HepG2 (cell line): ENCODE measurements around the gene MEPCE. TPM values are rescaled to one million over a fixed set of nuclear protein-coding genes. Genes with fewer than 3 reads are reported as not detected.

Experiments
- ARNT2 ChIP-seq: sonication (generic); formaldehyde crosslinking; IDR thresholded peaks from 2 replicates; pipeline ENCODE4 v1.8.0; 2022; ENCODE audit warnings: mild to moderate bottlenecking, low read depth, missing genetic modification reagents, moderate library complexity
- ETV5 ChIP-seq: IDR thresholded peaks from 2 replicates; pipeline ENCODE4 v1.6.1; 2018; ENCODE audit warnings: missing biosample characterization, missing genetic modification reagents, inconsistent platforms, borderline replicate concordance
- GATAD2A ChIP-seq: IDR thresholded peaks from 2 replicates; pipeline ENCODE4 v1.6.1; 2016
- GFI1 ChIP-seq: sonication (generic); formaldehyde crosslinking; IDR thresholded peaks from 2 replicates; pipeline ENCODE4 v1.5.0; 2020; ENCODE audit warnings: missing genetic modification reagents, mild to moderate bottlenecking, borderline replicate concordance
- KLF13 ChIP-seq: sonication (generic); formaldehyde crosslinking; IDR thresholded peaks from 2 replicates; pipeline ENCODE4 v1.4.0; 2020; ENCODE audit warnings: mild to moderate bottlenecking, missing genetic modification reagents
- MTA3 ChIP-seq: sonication (generic); formaldehyde crosslinking; IDR thresholded peaks from 2 replicates; pipeline ENCODE4 v1.4.0; 2020; ENCODE audit warnings: missing genetic modification reagents
- MTF2 ChIP-seq: sonication (generic); formaldehyde crosslinking; IDR thresholded peaks from 2 replicates; pipeline ENCODE4 v1.5.0; 2020; ENCODE audit warnings: missing genetic modification reagents, borderline replicate concordance
- NONO ChIP-seq, 2 experiments: fragments of 450-650 bp in 1 of 2; sonication (generic) in 1 of 2; formaldehyde crosslinking in 1 of 2; IDR thresholded peaks in 1 of 2; conservative IDR thresholded peaks in 1 of 2; 2 replicates each; pipeline versions ENCODE4 v1.6.1 to v1.8.0; 2017 to 2022; ENCODE audit warnings: mild to moderate bottlenecking in 1 of 2, missing genetic modification reagents in 1 of 2, moderate library complexity in 1 of 2
- PBX3 ChIP-seq: sonication (generic); formaldehyde crosslinking; IDR thresholded peaks from 2 replicates; pipeline ENCODE4 v1.8.1; 2023; ENCODE audit warnings: missing genetic modification reagents, inconsistent platforms, borderline replicate concordance
- POGK ChIP-seq: sonication (generic); formaldehyde crosslinking; conservative IDR thresholded peaks from 2 replicates; pipeline ENCODE4 v1.8.0; 2022; ENCODE audit warnings: mild to moderate bottlenecking, moderate library complexity, missing genetic modification reagents
- PREB ChIP-seq: sonication (generic); formaldehyde crosslinking; IDR thresholded peaks from 2 replicates; pipeline ENCODE4 v1.4.0; 2020; ENCODE audit warnings: missing genetic modification reagents
- PTBP1 ChIP-seq: fragments of 200-400 bp; formaldehyde crosslinking; IDR thresholded peaks from 2 replicates; pipeline ENCODE4 v1.6.1; 2018; ENCODE audit warnings: low read length, low read depth; ENCODE audit not compliant: poor library complexity, severe bottlenecking
- RARA ChIP-seq: IDR thresholded peaks from 2 replicates; pipeline ENCODE4 v1.6.1; 2016; ENCODE audit warnings: missing genetic modification reagents, missing compliant biosample characterization
- SAP130 ChIP-seq: IDR thresholded peaks from 2 replicates; pipeline ENCODE4 v1.6.1; 2016; ENCODE audit warnings: low read depth
- TRIM24 ChIP-seq: sonication (generic); formaldehyde crosslinking; IDR thresholded peaks from 2 replicates; pipeline ENCODE4 v1.8.0; 2022; ENCODE audit warnings: mild to moderate bottlenecking, missing genetic modification reagents
- XRCC5 ChIP-seq: fragments of 200-400 bp; formaldehyde crosslinking; optimal IDR thresholded peaks from 2 replicates; pipeline ENCODE3; 2017; ENCODE audit warnings: mild to moderate bottlenecking, low read length
- ZFP91 ChIP-seq: sonication (generic); formaldehyde crosslinking; IDR thresholded peaks from 2 replicates; pipeline ENCODE4 v1.9.0; 2022; ENCODE audit warnings: missing genetic modification reagents, mild to moderate bottlenecking, borderline replicate concordance
- ZFX ChIP-seq: sonication (generic); formaldehyde crosslinking; IDR thresholded peaks from 2 replicates; pipeline ENCODE4 v1.4.0; 2020; ENCODE audit warnings: mild to moderate bottlenecking, low read depth, missing genetic modification reagents, moderate library complexity
- ZKSCAN8 ChIP-seq: IDR thresholded peaks from 2 replicates; pipeline ENCODE4 v1.6.1; 2016; ENCODE audit warnings: borderline replicate concordance, missing genetic modification reagents, missing compliant biosample characterization
- ZNF282 ChIP-seq: fragments of 450-650 bp; IDR thresholded peaks from 2 replicates; pipeline ENCODE4 v1.6.1; 2018; ENCODE audit not compliant: partially characterized antibody
- ZNF33A ChIP-seq: sonication (generic); formaldehyde crosslinking; IDR thresholded peaks from 2 replicates; pipeline ENCODE4 v1.5.1; 2020; ENCODE audit warnings: missing genetic modification reagents, mild to moderate bottlenecking, moderate library complexity, borderline replicate concordance
- ZNF577 ChIP-seq: sonication (generic); formaldehyde crosslinking; IDR thresholded peaks from 2 replicates; pipeline ENCODE4 v1.4.0; 2020; ENCODE audit warnings: mild to moderate bottlenecking, low read depth, missing genetic modification reagents, borderline replicate concordance
- ZNF792 ChIP-seq: IDR thresholded peaks from 2 replicates; pipeline ENCODE4 v1.6.1; 2016
- polyA plus RNA-seq, 8 experiments: library from polyadenylated mRNA; depleted of rRNA in 3 of 8; stranded (reverse) in 7 of 8; unstranded in 1 of 8; fragments of >200 nt; fragmentation: Illumina TruSeq in 4 of 8; extraction: Trizol in 4 of 8; gene quantifications; 2 replicates each; pipeline versions ENCODE4 v1.2.1 to v1.2.3, GENCODE V29; 2011 to 2016; ENCODE audit warnings: low read depth in 4 of 8, missing spikeins in 1 of 8, mixed read lengths in 1 of 8; ENCODE audit not compliant: insufficient read depth in 1 of 8
- total RNA-seq, 5 experiments: library from RNA; depleted of rRNA; stranded (reverse); fragments of >200 nt; fragmentation: Illumina TruSeq; extraction: Trizol; gene quantifications; 2 replicates each; pipeline ENCODE4 v1.2.3, GENCODE V29; 2016; ENCODE audit warnings: low read depth in 1 of 5

Gene MEPCE
- total and polyA plus RNA-seq, 2 of the 13 experiments (the other 11 are each of a cell fraction or from before 2014, with no cell fraction given) = 12.3 to 26.0 TPM

GRCh38 chr7:100428199-100428966, 1.2 kb upstream of the MEPCE start, which contains the start of gene ZCWPW1 (continued):
- peak; percentile 94 for TF ChIP-seq ZFX (CRISPR knock-in tag)
- no peak for TF ChIP-seq ZNF282
- TF ChIP-seq RARA (CRISPR knock-in tag) = peak; percentile 38; the same call in 1 of the 2 replicates
- 0 out of 2 replicates have a peak, but pooled peaks have one; percentile 45 for TF ChIP-seq PREB
- TF ChIP-seq POGK (CRISPR knock-in tag) = peak; percentile 92
- no peak for TF ChIP-seq GATAD2A (CRISPR knock-in tag)
- TF ChIP-seq SAP130 = peak; percentile 87
- peak; percentile 47; the same call in 1 of the 2 replicates for TF ChIP-seq ZNF792
- peak; percentile 68; the same call in 1 of the 2 replicates for TF ChIP-seq MTF2 (CRISPR knock-in tag)
- TF ChIP-seq ETV5 (CRISPR knock-in tag) = peak; percentile 43
- no peak for TF ChIP-seq NONO (IDR thresholded peaks at IDR 0.05)
- peak; percentile 86 for TF ChIP-seq NONO (CRISPR knock-in tag; conservative IDR thresholded peaks at IDR 0.05)
- TF ChIP-seq GFI1 (CRISPR knock-in tag) = 0 out of 2 replicates have a peak, but pooled peaks have one; percentile 21
- TF ChIP-seq PTBP1 = peak; percentile 24
- 0 out of 2 replicates have a peak, but pooled peaks have one; percentile 39 for TF ChIP-seq ZNF33A (CRISPR knock-in tag)
- no peak for TF ChIP-seq MTA3 (CRISPR knock-in tag)
- TF ChIP-seq PBX3 (CRISPR knock-in tag) = no peak
- peak; percentile 70; the same call in 1 of the 2 replicates for TF ChIP-seq ARNT2 (CRISPR knock-in tag)
- TF ChIP-seq XRCC5 = peak; percentile 65
- 0 out of 2 replicates have a peak, but pooled peaks have one; percentile 5 for TF ChIP-seq ZNF577 (CRISPR knock-in tag)
- no peak for TF ChIP-seq ZKSCAN8 (CRISPR knock-in tag)
- no peak for TF ChIP-seq TRIM24 (CRISPR knock-in tag)
- 0 out of 2 replicates have a peak, but pooled peaks have one; percentile 65 for TF ChIP-seq KLF13 (CRISPR knock-in tag)
- peak; percentile 75 for TF ChIP-seq ZFP91 (CRISPR knock-in tag)
